NCI-H524 treated with DMSO at 0.1 percent for 48 hours (cell line): ENCODE results near the gene LIMS2.

Experiments used
- DNase-seq: peaks from one replicate; lab custom pipeline; 2025; lab: John Stamatoyannopoulos, UW

LIMS2 gene

DNA sequence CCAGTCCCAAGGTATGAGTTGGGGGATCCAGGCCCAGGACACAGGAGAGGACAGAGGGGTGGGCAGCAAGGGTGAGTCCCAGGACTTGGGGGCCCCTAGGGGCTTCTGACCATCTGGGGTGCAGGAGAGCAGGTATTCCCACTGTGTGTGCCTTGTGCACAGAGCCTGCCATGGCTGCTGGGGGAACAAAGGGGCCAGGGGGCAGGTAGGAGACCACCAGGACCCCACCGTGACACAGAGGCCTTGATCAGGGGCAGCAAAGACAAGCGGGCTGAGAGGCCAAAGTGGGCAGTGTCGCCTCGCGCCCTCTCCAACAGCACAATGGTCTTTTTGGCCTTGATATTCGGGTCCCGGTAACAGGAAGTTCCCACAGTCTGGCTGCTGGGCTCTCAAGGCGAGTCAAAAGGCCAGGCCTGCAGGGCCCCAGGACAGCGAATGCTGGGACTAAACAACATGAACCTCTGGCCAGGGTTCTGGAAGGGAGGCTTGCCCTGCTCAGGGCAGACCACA lies 41.7 kb downstream of the LIMS2 start:
- DNase-seq: no peak

DNA sequence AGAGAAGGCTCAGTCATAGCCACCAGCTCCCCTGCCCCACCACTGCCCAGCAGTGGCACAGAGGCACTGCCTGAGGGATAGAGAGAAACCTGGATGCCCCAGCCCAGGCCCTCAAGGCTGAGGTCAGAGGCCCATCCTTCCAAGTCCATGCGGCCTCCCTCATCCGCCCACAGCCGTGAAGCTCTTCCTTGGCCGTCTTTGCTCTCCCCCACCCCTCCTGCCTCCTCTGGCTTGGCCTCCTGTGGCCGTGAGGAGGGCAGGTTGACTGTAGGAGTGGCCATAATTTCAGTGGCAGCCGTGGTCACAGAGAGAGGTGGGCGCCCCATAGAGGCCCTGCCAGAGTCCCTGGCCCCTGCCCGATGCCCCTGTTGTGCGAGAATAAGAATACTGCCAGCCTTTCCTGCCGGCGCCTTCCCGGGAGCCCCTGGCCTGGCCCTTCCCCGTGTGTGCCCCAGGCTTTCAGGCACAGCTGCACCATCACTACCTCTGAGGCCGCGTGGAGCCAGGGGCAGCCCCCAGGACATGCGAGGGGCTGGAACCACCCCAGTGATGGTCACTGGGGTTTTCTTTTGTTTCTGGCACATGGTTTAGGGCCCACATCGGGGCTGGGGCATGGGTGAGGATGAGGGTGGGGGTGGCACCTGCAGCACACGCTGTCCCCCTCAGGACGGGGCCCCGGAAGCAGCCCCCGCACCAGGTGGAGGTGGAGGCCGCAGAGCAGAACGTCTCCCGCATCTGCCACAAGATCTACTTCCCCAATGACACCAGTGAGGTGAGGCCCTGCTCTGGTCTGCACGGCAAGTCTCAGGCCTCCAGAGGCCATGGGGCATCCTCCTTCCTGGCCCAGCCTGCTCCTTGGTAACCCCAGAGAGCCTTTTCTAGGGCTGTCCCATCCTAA lies 42.5 kb downstream of the LIMS2 start:
- no peak for DNase-seq

DNA sequence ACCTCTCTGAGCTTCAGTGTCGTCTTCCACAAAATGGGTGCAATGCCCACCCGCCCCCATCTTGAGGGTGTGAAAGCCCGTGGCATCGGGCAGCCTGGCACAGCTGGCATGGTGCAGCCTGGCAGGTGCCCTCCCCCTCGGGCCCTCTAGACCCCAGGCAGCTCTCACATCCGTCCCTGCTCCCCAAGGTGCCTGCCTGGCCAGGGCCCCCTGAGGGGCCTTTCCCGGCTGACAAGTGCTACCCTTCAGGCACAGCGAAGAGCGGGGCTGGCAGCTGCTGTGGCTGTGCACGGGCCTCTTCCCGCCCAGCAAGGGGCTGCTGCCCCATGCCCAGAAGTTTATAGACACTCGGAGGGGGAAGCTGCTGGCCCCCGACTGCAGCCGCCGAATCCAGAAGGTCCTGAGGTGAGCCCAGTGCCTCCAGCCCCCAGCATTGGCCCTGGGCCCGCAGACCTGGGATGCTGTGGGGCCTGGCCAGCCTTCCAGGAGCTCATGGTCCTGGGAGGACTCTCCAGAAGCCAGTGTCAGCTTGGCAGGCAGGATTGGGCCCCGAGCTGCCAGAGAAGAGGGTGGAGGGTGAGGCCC lies 43.2 kb downstream of the LIMS2 start:
- no peak for DNase-seq

DNA sequence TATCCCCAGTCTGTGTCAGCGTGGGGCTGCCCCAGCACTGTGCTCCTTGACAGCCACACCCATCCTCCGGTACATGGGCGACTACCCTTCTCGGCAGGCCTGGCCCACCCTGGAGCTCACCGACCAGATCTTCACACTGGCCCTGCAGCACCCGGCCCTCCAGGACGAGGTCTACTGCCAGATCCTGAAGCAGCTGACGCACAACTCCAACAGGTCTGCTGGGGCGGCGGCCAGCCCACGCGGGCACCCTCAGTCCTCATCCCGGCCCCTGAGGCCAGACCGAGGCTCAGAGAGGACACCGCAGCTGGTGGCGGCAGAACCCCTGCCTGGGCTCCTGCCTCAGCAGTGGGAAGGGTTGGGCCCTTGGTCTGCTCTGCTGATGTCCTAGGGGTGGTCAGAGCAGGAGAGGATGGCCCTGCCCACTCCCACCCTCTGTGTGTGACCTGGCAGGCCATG lies 43.8 kb downstream of the LIMS2 start:
- DNase-seq: no peak

DNA sequence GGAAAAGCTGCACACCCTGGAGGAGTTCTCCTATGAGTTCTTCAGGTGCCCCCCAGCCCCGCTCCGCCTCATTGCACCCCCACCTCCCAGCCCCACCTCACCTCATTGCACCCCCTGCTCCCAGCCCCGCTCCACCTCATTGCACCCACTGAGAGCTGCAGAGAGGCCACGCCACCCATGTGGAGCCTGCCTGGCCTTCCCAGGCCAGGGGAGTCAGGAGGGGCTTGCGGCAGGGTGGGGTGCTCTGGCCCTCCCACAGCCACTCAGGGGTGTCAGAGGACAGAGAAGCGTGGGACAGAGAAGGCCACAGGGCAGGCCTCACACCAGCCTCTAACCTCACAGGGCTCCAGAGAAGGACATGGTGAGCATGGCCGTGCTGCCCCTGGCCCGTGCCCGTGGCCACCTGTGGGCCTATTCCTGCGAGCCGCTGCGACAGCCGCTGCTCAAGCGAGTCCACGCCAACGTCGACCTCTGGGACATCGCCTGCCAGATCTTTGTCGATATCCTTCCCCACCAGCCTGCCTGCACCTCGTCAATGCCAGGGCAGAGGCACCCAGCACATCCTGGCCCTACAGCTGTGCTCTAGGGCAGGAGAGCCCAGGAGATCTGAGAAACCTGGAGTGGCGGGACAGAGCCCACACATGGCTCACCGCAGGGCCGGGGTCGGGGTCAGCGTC lies 44.3 kb downstream of the LIMS2 start:
- no peak for DNase-seq

DNA sequence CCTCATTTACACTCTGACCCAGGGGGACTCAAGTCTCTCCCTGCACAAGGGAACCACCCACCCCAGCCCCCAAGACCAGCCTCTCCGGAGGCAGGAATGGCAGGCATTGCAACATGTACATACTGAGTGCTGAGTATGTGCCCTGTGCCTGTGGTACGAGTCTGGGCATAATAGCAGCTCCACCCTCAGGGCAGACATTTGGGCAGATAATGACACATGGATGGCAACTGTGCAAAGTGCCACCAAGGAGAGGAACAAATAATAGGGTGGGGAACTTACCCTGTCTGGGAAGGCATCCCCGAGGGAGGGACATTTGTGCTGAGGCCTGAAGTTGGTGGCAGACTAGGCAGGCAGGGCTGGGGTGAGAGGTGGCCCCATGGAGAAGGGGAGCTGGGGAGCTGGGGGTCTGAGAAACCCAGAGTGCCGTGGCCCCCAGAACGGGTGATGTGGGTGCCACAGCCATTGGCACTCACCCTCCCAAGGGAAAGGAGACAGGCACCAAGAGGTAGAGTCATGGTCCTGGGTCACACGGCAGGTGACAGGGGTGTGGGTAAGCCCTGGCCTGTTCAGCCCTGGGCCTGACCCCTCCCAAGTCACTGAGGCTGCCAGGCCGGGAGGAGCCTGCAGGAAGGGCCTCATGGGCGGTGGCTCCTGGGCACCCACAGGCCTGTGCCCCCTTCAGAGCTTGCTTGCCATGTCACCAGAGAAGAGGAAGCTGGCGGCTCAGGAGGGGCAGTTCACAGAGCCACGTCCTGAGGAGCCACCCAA lies 45.0 kb downstream of the LIMS2 start:
- DNase-seq: no peak

DNA sequence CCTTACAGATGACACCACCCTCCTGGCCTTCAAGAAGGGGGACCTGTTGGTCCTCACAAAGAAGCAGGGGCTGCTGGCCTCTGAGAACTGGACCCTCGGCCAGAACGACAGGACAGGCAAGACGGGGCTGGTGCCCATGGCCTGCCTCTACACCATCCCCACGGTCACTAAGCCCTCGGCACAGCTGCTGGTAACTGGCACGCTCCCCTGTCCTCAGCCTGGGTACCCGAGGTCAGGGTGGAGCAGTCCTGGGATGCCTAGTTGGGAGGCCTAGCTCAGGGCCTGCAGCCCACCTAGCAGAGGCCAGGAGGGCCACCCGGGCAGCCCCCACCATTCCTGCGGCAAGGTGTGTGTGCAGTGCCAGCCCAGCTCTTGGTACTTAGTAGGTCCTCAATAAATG lies 45.7 kb downstream of the LIMS2 start:
- DNase-seq: no peak

DNA sequence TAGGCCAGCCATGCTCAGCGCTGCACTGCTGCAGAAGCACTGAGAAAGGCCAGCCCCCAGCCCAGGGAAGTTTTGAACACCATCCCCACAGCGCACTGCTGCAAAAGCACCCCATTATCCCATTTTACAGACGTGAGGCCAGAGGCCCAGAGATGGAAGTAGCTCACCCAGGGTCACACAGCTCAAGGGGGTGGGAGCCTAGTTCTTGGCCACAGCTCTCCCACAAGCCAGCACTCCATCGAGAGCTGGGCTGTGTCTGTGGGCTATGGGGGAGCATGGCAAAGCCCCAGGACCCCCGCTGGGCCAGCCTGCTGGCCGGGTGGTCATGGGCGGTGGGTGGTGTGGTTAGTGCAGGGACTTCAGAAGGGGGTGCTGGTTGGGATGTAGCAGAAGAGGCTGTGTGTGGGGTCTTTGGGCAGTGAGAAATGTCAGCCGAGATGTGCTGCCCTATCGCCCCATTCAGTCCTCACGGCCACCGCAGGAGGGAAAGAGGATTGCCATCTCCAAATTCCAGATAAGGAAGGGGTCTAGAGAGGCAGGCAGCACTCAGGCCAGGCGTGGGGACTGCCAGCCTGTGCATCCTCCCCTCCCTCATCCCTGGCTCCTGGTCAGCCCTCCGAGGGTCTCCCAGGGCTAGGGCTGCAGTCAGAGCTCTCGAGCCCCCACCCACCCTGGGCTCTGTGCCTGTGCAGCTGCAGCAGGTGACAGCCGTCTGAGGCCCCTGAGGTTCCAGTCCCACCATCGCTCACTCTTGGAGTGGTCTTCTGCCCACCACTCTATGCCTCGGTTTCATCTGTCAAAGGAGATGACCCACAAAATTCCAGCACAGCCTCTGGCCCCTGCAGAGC lies 46.3 kb downstream of the LIMS2 start:
- no peak for DNase-seq

DNA sequence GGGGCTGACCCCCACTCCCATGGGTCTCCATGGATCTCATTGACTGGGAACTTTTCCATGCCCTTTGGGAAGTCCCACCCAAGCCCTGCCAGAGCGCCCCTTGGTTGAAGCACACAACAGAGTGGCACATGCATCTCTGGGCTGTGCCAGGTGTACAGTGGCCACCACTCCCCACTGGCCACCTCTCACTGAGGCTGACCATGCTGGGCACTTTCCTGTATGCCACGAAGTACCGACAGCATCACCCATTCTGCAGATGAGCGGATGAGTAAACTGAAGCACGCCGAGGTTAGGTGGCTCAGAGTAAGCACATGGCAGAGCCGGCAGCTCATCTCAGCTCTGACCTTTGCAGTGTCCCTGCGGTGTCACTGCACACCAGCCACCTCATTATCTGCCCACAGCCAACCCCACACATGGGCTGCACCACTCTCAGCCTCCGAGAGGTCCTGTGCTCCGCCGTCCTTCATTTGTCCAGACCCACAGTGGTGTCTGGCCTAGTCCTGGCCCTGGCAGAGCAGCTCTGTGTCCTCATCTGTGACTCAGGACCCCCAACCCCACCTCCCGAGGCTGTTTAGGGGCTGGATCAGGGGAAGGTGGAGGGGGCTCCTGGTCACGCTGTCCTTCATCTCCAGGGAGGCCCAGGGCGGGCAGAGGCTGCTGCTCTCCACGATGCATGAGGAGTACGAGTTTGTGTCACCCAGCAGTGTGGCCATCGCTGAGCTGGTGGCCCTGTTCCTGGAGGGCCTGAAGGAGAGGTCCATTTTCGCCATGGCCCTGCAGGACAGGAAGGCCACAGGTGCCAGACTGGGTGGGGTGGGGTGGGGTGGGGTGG lies 47.4 kb downstream of the LIMS2 start:
- DNase-seq: no peak

DNA sequence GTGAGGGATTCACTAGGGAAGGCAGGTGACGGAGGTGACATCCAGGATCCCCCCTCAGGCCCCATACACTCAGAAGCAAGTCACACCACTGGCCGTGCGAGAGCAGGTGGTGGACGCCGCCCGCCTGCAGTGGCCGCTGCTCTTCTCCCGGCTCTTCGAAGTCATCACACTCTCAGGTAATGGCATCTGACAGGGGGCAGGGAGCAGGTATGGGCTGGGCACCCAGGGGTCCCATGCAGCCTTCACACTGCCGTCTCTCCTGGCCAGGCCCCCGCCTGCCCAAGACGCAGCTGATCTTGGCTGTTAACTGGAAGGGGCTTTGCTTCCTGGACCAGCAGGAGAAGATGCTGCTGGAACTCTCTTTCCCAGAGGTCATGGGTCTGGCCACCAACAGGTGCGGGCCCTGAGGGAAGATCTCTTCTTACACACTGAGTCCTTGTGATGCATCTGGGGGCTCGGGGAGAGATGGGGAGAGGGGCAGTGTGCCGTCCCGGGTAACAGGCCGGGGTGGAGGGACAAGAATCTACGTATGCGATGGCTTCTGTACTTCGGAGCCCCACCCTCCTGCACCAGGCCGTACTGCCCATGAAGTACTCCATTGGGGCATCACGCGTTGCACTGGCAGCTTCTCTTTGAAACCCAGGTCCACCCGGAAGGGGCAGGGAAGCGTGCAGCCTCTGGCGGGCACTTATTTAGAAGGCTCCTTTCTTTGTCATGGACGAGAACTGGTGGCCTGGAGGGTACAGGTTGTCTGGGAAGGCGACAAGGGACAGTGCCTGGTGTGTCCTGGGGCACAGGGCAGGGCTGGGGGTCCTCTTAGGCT lies 48.2 kb downstream of the LIMS2 start:
- DNase-seq: no peak

DNA sequence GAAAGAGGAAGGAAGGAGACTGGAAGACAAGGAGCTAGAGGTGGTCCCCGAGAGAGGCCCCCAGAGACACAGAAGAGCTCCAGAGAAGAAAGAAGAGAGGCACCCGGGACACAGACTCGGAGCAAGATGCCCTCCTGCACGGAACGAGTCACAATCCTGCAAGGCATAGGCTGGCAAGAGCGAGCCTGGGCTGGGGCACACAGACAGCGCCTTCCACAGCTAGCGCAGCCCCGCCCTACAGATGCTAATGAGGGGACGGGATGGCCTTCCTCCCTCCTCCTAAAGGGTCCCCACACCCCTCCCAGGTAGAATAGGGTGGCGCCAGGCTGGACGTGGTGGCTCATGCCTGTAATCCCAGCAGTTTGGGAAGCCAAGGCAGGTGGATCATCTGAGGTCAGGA lies 49.2 kb downstream of the LIMS2 start:
- no peak for DNase-seq

DNA sequence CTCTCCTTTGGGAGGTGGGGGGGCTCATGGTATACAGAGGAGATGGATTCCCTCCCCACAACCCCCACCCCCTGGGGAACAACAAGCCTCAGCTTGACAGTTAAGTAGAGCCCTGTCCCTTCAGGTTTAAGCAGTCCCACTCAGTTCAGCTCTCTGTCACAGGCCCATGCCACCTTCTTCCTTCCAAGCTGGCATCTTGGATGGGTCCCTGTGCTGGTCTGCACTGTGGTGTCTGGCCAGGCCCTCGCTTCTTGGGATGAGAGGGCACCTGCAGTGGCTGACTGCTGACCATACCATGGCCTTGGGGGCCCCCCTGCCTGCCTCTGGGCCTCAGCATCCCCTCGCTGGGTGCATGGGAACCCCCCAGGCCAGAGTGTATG lies 49.8 kb downstream of the LIMS2 start:
- no peak for DNase-seq

DNA sequence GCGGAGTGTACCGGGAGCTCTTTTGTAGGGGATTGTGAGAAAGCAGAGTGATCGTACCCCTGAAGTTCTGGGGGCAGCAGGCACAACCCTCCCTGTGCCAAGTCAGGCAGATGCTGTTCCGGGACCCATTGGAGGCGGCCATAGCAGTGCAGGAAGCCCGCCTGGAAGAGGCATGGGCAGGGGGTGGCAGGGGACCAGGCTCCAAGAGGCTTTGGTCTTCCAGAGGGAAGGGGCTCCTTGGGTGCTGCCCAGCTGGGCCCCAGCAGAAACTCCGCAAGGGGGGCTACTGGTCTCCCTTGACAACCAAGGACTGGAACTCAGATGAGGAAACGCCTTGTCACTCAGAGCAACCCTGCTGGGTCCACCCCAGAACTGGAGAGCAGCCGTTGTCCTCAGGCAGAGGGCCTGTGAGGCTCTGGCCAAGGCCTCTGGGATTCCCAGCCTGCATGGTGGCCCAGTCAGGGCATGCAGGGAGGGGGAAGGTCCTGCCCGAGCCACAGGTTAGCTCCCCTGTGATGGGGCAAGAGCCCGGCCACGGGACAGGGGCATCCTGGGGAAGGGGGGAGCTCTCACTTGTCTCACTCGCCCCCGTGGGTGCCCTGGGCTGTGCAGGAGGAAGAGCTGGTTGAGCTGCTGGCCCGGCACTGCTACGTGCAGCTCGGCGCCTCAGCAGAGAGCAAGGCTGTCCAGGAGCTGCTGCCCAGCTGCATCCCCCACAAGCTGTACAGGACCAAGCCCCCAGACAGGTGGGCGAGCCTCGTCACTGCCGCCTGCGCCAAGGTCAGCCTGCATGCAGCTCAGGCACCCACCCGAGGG lies 50.4 kb downstream of the LIMS2 start:
- no peak for DNase-seq

DNA sequence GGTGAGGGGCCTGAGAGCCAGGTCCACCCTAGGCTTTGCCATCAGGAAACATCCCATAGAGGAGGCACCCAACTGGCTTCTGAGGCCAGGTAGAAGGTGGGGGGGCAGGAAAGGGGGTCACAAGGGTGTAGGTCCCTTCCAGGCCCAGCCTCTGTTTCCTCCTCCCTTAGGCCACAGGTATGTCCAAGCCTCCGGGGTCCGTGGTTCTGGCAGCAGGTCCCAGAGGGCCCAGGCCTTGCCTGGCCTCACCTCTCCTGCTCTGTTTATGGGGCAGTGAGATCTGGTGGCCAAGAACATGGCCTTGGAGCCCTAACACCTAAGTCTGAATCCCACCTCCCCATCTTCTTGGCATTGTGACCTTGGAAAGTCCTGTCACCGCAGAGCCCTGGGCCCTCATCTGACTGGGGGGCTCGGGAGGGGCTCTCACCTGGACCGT lies 51.0 kb downstream of the LIMS2 start:
- DNase-seq: no peak

DNA sequence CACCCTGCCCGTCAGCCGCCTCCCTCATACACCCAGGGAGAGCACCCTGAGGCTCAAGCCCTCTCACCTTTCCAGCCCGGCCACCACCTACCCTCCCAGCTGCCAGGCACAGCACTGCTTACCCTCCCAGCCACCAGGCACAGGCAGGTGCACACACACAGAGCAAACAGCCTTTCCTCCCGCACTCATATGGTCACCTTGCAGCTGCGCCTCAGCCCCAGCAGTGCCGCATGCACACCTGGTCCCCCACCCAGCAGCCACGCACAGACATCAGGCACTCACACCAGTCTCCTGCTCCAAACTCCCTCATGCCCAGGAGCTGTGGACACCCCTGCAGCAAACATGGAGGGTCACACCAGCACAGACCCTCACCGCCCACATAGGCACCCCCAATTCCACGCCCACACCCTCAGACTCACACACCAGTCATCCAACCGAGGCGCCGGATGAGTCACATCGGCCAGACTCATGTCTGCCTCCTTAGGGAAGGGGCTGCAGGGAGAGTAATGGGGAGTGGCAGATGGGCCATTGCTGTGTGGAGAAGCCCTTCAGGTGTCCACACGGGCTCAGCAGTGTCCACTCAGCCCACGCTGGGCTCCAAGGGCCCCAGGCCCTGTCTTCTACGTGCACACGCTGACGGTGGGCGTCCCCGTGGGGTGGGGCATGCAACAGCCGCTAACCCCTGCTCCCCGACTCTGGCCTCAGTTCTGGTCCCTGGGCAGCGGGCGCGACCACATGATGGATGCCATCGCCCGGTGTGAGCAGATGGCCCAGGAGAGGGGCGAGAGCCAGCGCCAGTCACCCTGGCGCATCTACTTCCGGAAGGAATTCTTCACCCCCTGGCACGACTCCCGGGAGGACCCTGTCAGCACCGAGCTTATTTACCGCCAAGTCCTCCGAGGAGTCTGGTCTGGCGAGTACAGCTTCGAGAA lies 51.7 kb downstream of the LIMS2 start:
- no peak for DNase-seq

DNA sequence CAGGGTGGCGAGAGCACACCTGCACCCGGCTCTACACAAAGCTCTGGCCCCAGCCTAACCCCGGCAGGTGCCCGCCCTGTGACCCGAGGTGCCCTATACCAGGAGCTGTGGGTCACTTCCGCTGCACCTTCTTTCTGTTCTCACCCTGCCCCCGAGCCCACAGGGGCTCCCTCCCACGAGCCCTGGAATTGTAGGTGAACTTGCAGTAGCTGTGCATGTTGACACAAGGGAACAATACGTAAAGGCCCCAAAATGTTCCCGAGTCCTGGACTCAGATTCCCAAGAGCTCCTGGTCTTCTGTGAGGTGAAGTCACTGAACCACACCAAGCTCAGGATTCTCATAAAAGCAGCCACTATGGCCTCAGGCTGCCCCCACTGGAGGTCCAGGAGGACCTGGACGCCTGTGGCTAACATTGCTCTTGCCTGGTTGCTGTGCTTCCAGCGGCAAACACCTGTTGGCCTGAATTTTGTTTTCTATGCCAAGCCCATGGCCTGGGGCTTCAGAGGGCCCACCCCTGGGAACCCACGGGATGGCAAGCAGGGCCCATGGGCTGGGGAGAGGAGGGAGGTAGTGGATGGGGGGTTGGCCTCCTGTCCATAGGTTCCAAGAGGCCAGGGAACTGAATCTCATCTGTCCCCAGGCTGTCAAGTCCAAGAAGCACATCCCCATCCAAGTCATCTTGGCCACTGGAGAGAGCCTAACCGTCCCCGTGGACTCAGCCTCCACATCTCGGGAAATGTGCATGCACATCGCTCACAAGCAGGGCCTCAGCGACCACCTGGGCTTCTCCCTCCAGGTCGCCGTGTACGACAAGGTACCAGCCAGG lies 52.6 kb downstream of the LIMS2 start:
- no peak for DNase-seq
